Activated CD4-positive, alpha-beta T cell treated with anti-CD3 and anti-CD28 coated beads, Interleukin-2, amount 50 U/mL, for 16 hours (primary cell): ENCODE results near the gene DCAF4.
A peak's percentile ranks its signal among the peaks of the same experiment; 100 is the strongest.
"Not testable (repeated sequence)": the region's sequence is repeated elsewhere in the genome, so short reads cannot be mapped to it uniquely, and the experiment has no call there.

ENCODE experiments used
- DNase-seq: peaks from one replicate; pipeline ENCODE4 v3.0.0-alpha.2; 2020

Gene DCAF4

GRCh38 chr14:72974661-72975060 is 48.4 kb downstream of the DCAF4 start:
- DNase-seq, result no peak

- DNase-seq, result peak; percentile 5
These were observed 49.5 kb downstream of the DCAF4 start for GRCh38 chr14:72975770-72976169.

- DNase-seq, result no peak
These were observed 52.6 kb downstream of the DCAF4 start for GRCh38 chr14:72978856-72979255.

- DNase-seq, result no peak
These were observed 54.6 kb downstream of the DCAF4 start for GRCh38 chr14:72980863-72981262.

GRCh38 chr14:72982146-72982708 is 56.0 kb downstream of the DCAF4 start:
- DNase-seq, result no peak

- DNase-seq, result peak; percentile 17
These were observed 60.0 kb downstream of the DCAF4 start for GRCh38 chr14:72986214-72986613.

- DNase-seq, result peak; percentile 10
These were observed 60.6 kb downstream of the DCAF4 start for GRCh38 chr14:72986857-72987256.

- no peak for DNase-seq
These were observed 63.9 kb downstream of the DCAF4 start for GRCh38 chr14:72990171-72990570.

GRCh38 chr14:72996916-72997315 is 70.7 kb downstream of the DCAF4 start:
- DNase-seq, result no peak

- DNase-seq, result no peak
These were observed 72.1 kb downstream of the DCAF4 start for GRCh38 chr14:72998252-72998903.

- DNase-seq, result no peak
These were observed 73.1 kb downstream of the DCAF4 start for GRCh38 chr14:72999316-72999715.

- no peak for DNase-seq
These were observed 73.8 kb downstream of the DCAF4 start for GRCh38 chr14:73000073-73000472.

GRCh38 chr14:73003681-73004080 is 77.4 kb downstream of the DCAF4 start:
- no peak for DNase-seq

- not testable (repeated sequence) for DNase-seq
These were observed 78.4 kb downstream of the DCAF4 start for GRCh38 chr14:73004641-73005040.

- no peak for DNase-seq
These were observed 81.6 kb downstream of the DCAF4 start for GRCh38 chr14:73007835-73008234.

GRCh38 chr14:73008501-73008900 is 82.2 kb downstream of the DCAF4 start:
- no peak for DNase-seq
